GM19324 (cell line): ENCODE measurements around the gene LYST.
"Not testable (repeated sequence)": the region's sequence is repeated elsewhere in the genome, so short reads cannot be mapped to it uniquely, and the experiment has no call there.

Experiments used
- ATAC-seq: cut with Tn5 transposase; IDR thresholded peaks from one replicate; pipeline ENCODE4 v1.9.1; 2021; ENCODE audit warnings: mild to moderate bottlenecking, moderate library complexity; ENCODE audit not compliant: unreplicated experiment, low FRiP score

The LYST gene

GRCh38 chr1:235860829-235861228 is 5.9 kb downstream of the LYST start:
- no peak for ATAC-seq

- no peak for ATAC-seq
These were observed 6.9 kb downstream of the LYST start for GRCh38 chr1:235859789-235860188.

- ATAC-seq: no peak
These were observed 7.9 kb downstream of the LYST start for GRCh38 chr1:235858766-235859165.

GRCh38 chr1:235857756-235858155 is 8.9 kb downstream of the LYST start:
- ATAC-seq: no peak

- no peak for ATAC-seq
These were observed 10.8 kb downstream of the LYST start for GRCh38 chr1:235855811-235856429.

GRCh38 chr1:235854347-235854746 is 12.4 kb downstream of the LYST start:
- ATAC-seq: no peak

- no peak for ATAC-seq
These were observed 13.1 kb downstream of the LYST start for GRCh38 chr1:235853653-235854052.

GRCh38 chr1:235852887-235853286 is 13.8 kb downstream of the LYST start:
- ATAC-seq: no peak

GRCh38 chr1:235851939-235852338 is 14.8 kb downstream of the LYST start:
- ATAC-seq: no peak

GRCh38 chr1:235848251-235848650 is 18.5 kb downstream of the LYST start:
- not testable (repeated sequence) for ATAC-seq

- not testable (repeated sequence) for ATAC-seq
These were observed 21.0 kb downstream of the LYST start for GRCh38 chr1:235845656-235846107.

GRCh38 chr1:235844776-235845175 is 21.9 kb downstream of the LYST start:
- no peak for ATAC-seq

- ATAC-seq: no peak
These were observed 23.2 kb downstream of the LYST start for GRCh38 chr1:235843461-235843961.

- no peak for ATAC-seq
These were observed 24.7 kb downstream of the LYST start for GRCh38 chr1:235841938-235842545.

- no peak for ATAC-seq
These were observed 28.7 kb downstream of the LYST start for GRCh38 chr1:235838021-235838420.

GRCh38 chr1:235835226-235835625 is 31.5 kb downstream of the LYST start:
- no peak for ATAC-seq

GRCh38 chr1:235834620-235835019 is 32.1 kb downstream of the LYST start:
- no peak for ATAC-seq

- ATAC-seq: no peak
These were observed 34.7 kb downstream of the LYST start for GRCh38 chr1:235832011-235832410.

- no peak for ATAC-seq
These were observed 35.6 kb downstream of the LYST start for GRCh38 chr1:235831148-235831547.

- no peak for ATAC-seq
These were observed 40.4 kb downstream of the LYST start for GRCh38 chr1:235826102-235826854.

GRCh38 chr1:235825229-235825628 is 41.5 kb downstream of the LYST start:
- no peak for ATAC-seq
